Bone marrow (tissue), 2 donors: ENCODE results near the gene SLC16A1.

Experiments
- DNase-seq, 2 donors: peaks; one replicate each; lab custom pipeline; 2025; lab: John Stamatoyannopoulos, UW

SLC16A1 gene

DNA sequence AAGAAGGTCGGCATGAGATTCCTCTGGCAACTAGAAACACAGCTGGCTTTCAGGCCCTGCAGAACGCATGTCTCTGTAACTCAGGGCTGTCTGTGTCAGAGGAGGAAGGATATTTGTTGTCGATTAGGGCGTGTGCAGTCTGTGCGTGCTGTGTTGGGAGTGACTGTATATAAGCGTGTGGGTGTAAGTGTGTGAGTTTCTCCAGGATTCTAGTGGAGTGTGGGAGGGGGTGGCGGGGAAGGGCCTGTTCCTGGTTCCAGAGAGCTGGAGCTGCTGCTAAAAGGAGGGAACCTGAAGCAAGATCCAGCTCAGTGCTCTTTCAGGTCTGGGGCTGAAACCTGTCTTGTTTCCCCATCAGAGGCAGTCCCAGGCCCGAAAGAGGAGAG lies 74.3 kb downstream of the SLC16A1 start:
- DNase-seq: no peak

DNA sequence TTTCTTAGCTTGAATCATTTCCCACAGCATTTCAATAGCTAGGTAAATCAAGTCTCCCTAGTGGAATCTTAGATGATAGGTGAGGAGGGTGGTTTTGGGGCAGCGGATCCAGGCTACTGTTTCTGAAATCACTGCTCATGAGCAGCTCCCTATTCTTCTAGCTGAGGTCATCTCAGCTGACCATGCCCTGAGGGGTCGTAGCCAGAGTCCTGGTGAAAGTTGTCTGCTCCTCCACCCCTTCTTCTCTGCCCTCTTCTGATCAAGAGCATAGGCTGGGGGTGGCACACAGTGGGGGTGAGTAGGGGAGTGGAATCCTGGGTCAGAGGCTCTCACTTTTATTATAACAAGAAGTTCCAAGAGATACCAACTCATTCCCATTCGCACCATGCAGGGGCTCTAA lies 76.2 kb downstream of the SLC16A1 start:
- no peak for DNase-seq

DNA sequence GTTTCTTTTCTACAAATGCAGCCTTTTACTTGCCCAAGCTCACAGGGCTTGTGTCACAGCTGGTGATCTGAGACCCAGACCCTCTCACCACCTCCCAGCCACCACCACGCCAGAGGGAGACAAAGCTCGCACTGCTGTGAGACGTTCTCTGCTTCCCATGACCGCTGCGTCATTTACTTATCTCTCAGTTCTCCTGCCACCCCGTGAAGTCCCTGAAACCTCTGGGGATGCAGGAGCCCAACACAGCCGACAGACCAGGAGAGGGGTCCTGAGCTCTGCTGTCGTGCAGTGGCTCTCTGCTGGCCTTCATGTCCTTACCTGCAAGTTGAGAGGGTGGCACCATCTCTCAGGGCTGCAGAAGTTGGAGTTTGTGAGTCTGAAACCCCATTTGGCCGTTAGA lies 77.7 kb downstream of the SLC16A1 start:
- no peak for DNase-seq

DNA sequence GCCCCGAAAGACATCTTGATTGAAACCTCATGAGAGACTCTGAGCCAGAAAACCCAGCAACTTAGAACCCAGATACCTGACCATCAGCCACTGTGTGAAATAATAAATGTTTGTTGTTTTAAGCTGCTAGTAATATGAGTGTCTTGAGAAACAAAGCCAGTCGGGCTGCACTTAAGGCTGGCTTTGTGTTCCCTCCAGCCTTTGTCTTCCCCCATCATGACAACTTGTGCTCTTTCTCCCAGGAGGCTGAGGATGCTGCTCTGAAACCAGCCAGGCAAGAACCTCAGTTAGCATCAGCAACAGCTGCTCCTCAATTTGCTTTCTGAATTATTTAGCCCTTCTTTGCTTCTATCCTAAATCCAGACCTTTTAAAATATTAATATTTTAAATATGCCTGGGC lies 78.2 kb downstream of the SLC16A1 start:
- DNase-seq: no peak

DNA sequence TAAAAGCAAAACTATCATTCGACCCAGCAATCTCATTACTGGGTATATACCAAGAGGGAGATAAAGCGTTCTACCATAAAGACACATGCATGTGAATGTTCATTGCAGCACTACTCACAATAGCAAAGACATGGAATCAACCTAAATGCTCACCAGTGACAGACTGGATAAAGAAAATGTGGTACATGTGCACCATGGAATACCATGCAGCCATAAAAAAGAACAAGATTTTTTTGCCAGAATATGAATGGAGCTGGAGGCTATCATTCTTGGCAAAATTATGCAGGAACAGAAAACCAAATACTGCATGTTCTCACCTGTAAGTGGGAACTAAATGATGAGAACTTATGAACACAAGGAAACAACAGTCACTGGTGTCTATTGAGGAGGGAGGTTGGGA lies 79.7 kb downstream of the SLC16A1 start:
- DNase-seq: no peak

DNA sequence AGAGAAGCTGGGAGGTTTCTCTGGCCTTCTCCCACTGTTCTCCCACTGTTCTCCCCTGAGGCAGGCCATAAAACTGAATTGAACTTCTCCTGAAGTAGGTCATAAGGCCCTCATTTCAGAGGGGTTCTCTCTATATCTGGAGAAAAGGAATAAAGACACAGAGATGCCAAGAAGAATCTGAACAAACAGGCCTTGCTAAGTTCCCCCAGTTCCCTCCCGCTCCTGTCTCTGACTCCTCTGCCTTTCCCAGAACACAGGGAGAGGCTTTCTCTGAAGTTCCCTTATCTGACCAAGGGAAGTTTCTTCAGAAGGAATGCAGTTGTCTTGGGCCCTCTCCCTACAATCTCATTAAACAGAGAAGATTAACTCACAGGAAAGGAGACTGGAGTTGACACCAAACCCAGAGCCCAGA lies 83.4 kb downstream of the SLC16A1 start:
- no peak for DNase-seq

DNA sequence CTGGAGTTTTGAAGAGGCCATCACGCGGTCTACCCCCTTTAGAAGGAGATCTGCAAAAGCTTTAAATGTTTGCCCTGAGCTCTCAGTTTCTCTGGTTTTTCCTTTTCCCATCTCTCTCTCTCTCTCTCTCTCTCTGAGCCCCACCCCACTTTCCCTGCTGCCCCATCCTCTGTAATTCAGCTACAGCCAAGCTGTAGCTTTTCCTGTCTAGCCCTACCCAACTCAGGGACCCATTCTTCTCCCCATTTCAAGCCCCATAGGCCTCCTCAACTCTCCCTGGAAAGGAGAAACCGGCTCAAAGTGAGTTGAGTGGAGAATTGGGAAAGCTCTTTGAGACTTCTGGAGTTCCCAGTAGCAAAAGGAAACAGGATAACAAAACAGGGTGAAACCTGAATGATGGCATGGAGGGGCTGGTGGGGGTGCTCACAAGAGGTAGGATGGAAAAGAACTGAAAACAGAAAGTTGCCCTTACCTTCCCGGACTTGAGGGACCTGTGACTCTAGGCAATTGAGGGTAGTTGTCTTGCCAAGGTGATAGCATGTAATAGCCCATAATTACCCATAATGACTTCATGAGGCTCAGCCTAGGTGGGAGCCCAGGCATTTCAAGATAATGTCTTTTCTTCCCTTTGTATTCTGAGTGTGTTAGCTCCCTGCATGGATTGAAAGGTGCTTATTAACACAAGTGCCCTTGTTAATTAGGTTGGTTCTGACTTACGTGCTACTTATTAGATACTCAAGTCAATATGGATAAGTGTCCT lies 84.9 kb downstream of the SLC16A1 start:
- no peak for DNase-seq

DNA sequence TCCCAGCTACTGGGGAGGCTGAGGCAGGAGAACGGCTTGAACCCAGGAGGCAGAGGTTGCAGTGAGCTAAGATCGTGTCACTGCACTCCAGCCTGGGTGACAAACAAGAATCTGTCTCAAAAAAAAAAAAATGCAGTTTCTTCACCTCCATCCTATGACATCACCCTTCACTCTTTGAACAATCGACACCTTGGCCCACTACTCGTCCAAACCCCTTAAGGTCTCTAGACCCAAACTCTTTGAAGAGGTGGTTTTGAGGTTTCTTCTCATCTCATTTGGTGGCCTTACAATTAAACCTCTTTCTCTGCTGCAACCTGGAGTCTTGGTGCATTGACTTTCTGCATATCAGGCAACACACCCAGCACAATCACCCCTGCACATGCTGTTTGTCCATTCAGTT lies 86.1 kb downstream of the SLC16A1 start:
- DNase-seq: no peak

DNA sequence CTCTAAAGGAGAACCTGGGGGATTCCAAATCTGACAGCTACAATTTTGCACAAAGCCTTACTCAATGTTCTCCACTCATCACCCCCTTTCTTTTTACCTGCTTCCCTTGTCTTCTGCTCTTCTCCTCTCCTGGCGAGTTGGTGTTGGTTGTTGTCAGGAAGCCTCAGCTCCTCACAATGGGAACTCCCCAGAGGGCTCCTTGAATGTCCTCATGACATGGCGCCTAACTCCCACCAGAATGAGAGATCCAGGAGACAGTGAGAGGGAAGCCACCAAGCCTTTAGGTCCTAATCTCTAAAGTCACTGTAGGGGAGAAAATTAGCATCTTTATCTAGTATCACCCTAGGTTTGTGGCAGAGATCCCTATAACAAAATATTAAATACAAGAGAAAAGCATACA lies 87.8 kb downstream of the SLC16A1 start:
- no peak for DNase-seq

DNA sequence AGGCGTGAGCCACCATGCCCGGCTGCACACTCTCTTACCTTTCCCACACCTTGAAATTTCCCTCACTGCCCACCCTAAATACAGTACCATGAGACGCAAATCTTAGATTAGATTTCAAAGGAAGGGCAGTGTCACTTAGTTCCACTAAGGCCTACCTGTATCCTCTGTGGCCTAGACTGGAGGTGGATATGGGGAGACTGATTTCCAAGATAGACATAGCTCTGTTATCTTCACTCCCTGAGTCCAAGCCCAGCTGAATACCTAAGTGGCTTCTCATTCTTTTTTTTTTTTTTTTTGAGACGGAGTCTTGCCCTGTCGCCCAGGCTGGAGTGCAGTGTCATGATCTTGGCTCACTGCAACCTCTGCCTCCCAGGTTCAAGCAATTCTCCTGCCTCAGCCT lies 89.0 kb downstream of the SLC16A1 start:
- DNase-seq: no peak

DNA sequence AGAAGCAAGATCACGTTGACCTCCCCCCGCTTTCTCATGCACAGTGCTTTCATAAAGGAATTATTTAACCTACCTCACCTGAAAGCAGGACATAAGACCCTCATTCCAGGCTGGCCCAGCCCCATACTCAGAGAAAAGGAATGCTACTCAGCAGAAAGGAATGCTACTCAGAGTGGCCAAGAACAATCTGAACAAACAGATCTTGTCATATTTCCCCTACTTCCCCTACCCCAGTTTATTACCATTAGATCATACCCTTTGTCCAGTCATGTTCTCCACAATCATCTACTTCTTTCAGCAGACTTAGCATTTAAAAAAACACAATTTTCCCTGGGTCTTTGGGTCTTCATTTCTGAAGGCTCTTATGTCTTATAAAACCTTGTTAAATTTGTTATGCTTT lies 89.8 kb downstream of the SLC16A1 start:
- DNase-seq: no peak

DNA sequence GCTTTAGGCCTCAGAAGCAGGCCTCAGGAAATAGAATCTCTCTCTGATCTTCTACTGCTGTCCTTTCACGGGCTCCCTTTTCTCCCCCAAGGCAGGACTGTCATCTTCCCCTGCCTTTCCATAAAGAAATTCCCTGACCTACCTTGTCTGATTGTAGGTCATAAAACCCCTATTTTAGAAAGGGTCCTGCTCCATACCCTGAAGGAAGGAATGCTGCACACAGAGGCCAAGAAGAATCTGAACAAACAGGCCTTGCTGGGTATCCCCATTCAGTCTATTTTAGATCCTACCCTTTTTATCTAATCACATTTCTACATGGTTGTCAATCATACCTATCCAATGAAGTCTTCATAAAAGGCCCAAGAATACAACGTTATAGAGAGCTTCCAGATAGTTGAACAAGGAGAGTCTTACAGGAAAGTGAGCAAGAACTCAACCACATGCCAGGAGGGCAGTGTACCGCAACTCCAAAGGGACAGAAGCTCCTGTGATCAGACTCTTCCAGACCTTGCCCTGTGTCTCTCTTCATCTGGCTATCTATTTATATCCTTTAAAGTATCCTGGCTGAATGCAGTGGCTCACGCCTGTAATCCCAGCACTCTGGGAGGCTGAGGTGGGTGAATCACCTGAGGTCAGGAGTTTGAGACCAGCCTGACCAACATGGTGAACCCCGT lies 93.1 kb downstream of the SLC16A1 start:
- DNase-seq: no peak
